ENCODE data around the gene DISC1.

The DISC1 gene

DNA sequence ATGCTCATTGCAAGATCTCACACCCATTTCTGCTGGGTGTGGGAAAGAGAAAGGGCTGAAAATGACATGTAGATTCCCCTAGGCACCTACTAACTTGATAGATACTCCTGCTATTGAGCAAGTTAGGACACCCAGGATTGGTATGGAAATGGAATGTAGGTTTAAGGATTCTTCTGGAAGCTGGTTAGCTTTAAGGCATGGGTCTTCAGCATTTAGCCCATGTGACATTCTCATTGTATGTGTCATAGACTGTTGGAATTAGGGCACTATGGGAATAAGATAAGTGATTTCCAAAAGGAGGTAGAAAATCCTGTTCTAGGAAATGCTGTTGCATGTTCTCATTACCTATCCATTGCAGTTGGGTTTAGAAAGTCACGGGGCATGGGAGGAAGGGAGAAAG lies 76.2 kb downstream of the DISC1 start:
- Mint-ChIP-seq H3K4me1 (peaks cover 19% of the 10 kb centered on the region), H3K36me3 (ENCODE audit: low read depth) (peaks cover 29% of the 10 kb centered on the region), H3K9me3 (peaks cover 7% of the 10 kb centered on the region), H3K4me3 (no peak overlapping the region), H3K27ac (no peak overlapping the region), H3K27me3 (ENCODE audit: low read depth, poor library complexity) (peaks cover 2% of the 10 kb centered on the region)
- TF ChIP-seq, protein P1, sequence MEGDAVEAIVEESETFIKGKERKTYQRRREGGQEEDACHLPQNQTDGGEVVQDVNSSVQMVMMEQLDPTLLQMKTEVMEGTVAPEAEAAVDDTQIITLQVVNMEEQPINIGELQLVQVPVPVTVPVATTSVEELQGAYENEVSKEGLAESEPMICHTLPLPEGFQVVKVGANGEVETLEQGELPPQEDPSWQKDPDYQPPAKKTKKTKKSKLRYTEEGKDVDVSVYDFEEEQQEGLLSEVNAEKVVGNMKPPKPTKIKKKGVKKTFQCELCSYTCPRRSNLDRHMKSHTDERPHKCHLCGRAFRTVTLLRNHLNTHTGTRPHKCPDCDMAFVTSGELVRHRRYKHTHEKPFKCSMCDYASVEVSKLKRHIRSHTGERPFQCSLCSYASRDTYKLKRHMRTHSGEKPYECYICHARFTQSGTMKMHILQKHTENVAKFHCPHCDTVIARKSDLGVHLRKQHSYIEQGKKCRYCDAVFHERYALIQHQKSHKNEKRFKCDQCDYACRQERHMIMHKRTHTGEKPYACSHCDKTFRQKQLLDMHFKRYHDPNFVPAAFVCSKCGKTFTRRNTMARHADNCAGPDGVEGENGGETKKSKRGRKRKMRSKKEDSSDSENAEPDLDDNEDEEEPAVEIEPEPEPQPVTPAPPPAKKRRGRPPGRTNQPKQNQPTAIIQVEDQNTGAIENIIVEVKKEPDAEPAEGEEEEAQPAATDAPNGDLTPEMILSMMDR (IDR thresholded peaks at IDR 0.05), result no peak
- no peak for DNase-seq

DNA sequence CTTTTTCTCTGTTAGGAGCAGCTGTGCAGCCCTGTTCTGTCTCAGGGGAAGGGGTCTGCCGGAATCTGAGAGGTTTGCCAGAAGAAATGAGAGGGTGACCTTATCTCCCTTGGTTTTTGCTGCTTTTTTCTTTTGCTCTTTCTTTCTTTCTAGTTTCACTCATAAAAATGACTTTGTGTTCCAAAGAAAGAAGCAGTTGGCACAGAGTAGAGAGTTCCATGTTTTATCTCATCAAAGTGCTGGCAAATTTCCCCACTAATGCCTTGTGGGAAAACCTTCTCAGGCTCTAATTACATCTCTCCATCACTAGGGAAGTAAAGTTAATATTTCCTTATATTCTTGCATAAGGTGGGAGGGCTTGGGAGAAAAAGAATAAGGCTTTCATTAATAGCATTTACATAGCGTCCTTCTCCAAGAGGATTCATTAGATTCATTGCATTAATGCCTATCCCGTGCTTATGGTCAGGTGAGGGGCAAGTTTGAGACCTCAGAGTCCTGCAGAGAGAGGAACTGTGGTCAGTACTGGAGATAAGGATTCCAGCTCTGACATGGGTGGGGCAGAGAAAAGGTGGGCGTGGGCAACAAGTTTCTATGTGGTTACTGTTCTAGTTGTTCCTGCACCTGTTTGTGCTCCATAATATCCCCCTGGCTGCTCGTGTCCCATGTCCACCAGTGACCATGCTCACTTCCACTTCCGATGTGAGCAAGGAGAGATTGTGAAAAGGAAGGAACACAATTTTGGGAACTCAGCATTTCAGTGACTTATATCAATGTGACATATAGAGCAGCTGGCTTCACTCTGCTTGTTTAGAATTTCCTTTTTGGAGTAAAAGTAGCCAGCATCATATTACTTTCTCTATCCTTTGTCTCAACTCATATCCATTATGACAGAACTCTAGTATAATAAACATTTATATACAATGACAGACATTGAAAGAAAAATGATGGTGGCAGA lies 79.5 kb downstream of the DISC1 start:
- H3K9me3 Mint-ChIP-seq, result peaks cover under 1% of the 10 kb centered on the region
- H3K4me3 Mint-ChIP-seq, result no peak overlapping the region
- no peak overlapping the region for H3K27ac Mint-ChIP-seq
- H3K4me1 Mint-ChIP-seq, result no peaks in the 10 kb centered on the region
- H3K36me3 Mint-ChIP-seq (ENCODE audit: low read depth), result peaks cover 22% of the 10 kb centered on the region
- peaks cover 2% of the 10 kb centered on the region for H3K27me3 Mint-ChIP-seq (ENCODE audit: low read depth, poor library complexity)
- no peak for DNase-seq
- TF ChIP-seq, protein P1 (IDR thresholded peaks at IDR 0.05), result no peak

DNA sequence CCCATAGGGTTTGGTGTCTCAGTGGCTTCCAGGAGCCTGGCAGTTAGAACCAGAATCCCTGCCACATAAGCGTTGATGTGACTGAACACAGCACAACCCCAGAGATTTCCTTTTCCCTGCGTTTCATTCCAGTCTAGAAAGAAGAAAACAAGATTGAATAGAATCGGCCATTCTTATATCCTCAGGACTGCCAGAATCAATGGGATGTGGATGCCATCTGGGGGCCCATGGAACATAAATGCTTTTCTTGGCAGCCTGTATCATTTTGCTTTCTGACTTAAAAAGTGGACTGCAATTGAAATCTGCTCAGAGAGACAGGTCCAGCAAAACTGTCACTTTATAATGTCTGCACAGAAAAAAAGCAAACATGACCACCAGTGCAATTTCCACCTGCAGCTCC lies 80.3 kb downstream of the DISC1 start:
- TF ChIP-seq, protein P1 (IDR thresholded peaks at IDR 0.05), result no peak
- Mint-ChIP-seq H3K27ac (no peak overlapping the region), H3K4me1 (no peaks in the 10 kb centered on the region), H3K27me3 (ENCODE audit: low read depth, poor library complexity) (peaks cover 2% of the 10 kb centered on the region), H3K4me3 (no peak overlapping the region), H3K36me3 (ENCODE audit: low read depth) (peaks cover 25% of the 10 kb centered on the region), H3K9me3 (no peaks in the 10 kb centered on the region)
- DNase-seq, result no peak

DNA sequence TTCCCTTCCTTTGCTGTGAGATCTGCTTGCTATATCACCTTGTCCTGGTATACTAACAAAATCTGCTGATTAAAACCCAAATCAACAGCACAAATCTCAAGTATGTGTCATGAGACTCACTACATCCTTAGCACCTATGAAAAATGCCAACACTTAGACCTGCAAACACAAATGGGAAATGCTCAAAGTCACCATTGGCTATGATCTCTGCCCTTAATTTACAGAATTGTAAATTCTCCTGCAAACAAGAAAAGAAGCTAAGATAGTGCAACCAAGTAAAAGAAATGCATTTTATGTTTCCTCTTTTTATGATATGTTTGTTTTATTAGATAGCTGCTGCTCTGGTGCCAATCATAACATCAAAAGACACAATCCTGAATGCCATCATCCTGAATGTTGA lies 80.8 kb downstream of the DISC1 start:
- Mint-ChIP-seq H3K4me1 (no peaks in the 10 kb centered on the region), H3K27me3 (ENCODE audit: low read depth, poor library complexity) (peaks cover 2% of the 10 kb centered on the region), H3K9me3 (no peaks in the 10 kb centered on the region), H3K4me3 (no peak overlapping the region), H3K36me3 (ENCODE audit: low read depth) (peaks cover 22% of the 10 kb centered on the region), H3K27ac (no peak overlapping the region)
- TF ChIP-seq, protein P1 (IDR thresholded peaks at IDR 0.05), result no peak
- DNase-seq, result no peak

DNA sequence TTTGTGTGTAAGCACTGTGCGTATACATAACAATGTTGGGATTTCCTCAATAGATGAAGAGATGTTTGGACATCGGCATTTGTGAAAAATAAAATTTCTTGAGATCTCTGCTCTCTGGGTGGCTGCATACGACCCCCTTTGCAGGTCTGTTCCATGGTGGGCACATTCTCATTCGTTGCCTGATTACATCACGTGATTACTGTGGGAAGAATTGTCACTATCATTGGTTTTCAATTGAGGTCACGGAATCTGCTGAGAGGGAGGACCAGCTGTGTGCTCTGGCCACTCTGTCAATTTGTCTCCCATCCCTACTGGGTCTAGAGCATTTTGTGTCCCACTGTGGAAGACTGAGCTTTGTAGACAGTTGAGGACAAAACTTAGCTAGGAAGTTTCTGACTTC lies 81.8 kb downstream of the DISC1 start:
- Mint-ChIP-seq H3K4me1 (no peaks in the 10 kb centered on the region), H3K9me3 (peaks cover 7% of the 10 kb centered on the region), H3K36me3 (ENCODE audit: low read depth) (peaks cover 18% of the 10 kb centered on the region), H3K4me3 (no peak overlapping the region), H3K27ac (no peak overlapping the region), H3K27me3 (ENCODE audit: low read depth, poor library complexity) (peaks cover 2% of the 10 kb centered on the region)
- TF ChIP-seq, protein P1 (IDR thresholded peaks at IDR 0.05), result no peak
- DNase-seq, result no peak

DNA sequence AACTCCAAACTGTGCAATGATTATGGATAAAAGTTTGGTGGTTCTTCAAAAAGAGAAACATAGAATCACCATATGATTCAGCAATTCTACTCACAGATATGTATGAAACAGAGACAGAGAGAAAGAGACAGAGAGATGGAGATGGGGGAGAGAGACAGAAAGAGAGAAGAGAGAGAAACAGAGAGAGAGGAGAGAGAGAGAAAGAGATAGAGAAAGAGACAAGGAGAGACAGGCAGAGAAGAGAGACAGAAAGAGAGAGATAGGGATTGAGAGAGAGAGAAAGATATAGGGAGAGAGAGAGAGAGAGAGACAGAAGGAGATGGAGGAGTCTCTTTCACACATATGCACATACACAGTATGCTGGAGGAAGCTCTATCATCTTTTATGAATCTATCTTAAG lies 87.8 kb downstream of the DISC1 start:
- H3K36me3 Mint-ChIP-seq (ENCODE audit: low read depth), result peaks cover 9% of the 10 kb centered on the region
- H3K4me3 Mint-ChIP-seq, result no peak overlapping the region
- H3K4me1 Mint-ChIP-seq, result no peaks in the 10 kb centered on the region
- TF ChIP-seq, protein P1 (IDR thresholded peaks at IDR 0.05), result no peak
- H3K27ac Mint-ChIP-seq, result no peak overlapping the region
- no peak for DNase-seq
- peaks cover 4% of the 10 kb centered on the region for H3K27me3 Mint-ChIP-seq (ENCODE audit: low read depth, poor library complexity)
- peaks cover 7% of the 10 kb centered on the region for H3K9me3 Mint-ChIP-seq
